CD4-positive, CD25-positive, alpha-beta regulatory T cell (primary cell): Measurements from ENCODE around the gene YJEFN3. TPM values are rescaled to one million over a fixed set of nuclear protein-coding genes. Genes with fewer than 3 reads are reported as not detected.

Experiments
- ATAC-seq, 2 donors: fragments of 150-1000 bp; cut with Tn5 transposase; one replicate each; pipeline ENCODE4 v1.10.0; 2021; ENCODE audit warnings: low read depth in 2 of 2, moderate number of reproducible peaks in 2 of 2, moderate library complexity in 1 of 2
- DNase-seq, 3 donors: peaks; one replicate each; pipeline versions ENCODE4 v3.0.0 to v3.0.0-alpha.2; 2012 to 2022; ENCODE audit warnings: mixed read lengths in 1 of 3
- H3K27ac ChIP-seq: one replicate; pipeline ENCODE4 v1.7.0; 2013; ENCODE audit warnings: mild to moderate bottlenecking, low read length; ENCODE audit not compliant: insufficient read depth, poor library complexity, severe bottlenecking
- H3K27me3 ChIP-seq: one replicate; pipeline ENCODE4 v1.7.0; 2013; ENCODE audit warnings: low read length; ENCODE audit not compliant: control insufficient read depth, insufficient read depth
- H3K36me3 ChIP-seq: one replicate; pipeline ENCODE4 v1.7.0; 2013; ENCODE audit warnings: mild to moderate bottlenecking, low read length, moderate library complexity; ENCODE audit not compliant: control insufficient read depth, insufficient read depth
- H3K4me1 ChIP-seq: 2 replicates; pipeline ENCODE4 v1.7.0; 2013; ENCODE audit warnings: mild to moderate bottlenecking, low read length; ENCODE audit not compliant: insufficient read depth, control insufficient read depth, poor library complexity, severe bottlenecking
- H3K4me3 ChIP-seq: one replicate; pipeline ENCODE4 v1.7.0; 2013; ENCODE audit warnings: low read depth, mild to moderate bottlenecking, low read length, moderate library complexity
- H3K9me3 ChIP-seq, 2 experiments: 1 replicate in 1 of 2; 2 replicates in 1 of 2; pipeline ENCODE4 v1.7.0; 2013; ENCODE audit warnings: low read length in 2 of 2, mild to moderate bottlenecking in 1 of 2, moderate library complexity in 1 of 2; ENCODE audit not compliant: control insufficient read depth in 2 of 2
- H3K27ac Mint-ChIP-seq, 3 donors: one replicate each; pipeline ENCODE4 v1.8.0; 2020 to 2022; ENCODE audit warnings: mild to moderate bottlenecking in 3 of 3, mixed read lengths in 3 of 3, moderate library complexity in 2 of 3
- H3K27me3 Mint-ChIP-seq: one replicate; pipeline ENCODE4 v1.8.0; 2022; ENCODE audit warnings: mild to moderate bottlenecking, mixed read lengths
- H3K36me3 Mint-ChIP-seq: one replicate; pipeline ENCODE4 v1.8.0; 2020; ENCODE audit warnings: mixed read lengths
- H3K4me1 Mint-ChIP-seq, 4 donors: one replicate each; pipeline ENCODE4 v1.8.0; 2020 to 2022; ENCODE audit warnings: mixed read lengths in 4 of 4, mild to moderate bottlenecking in 1 of 4
- H3K4me3 Mint-ChIP-seq, 4 donors: one replicate each; pipeline ENCODE4 v1.8.0; 2020 to 2022; ENCODE audit warnings: mild to moderate bottlenecking in 4 of 4, mixed read lengths in 4 of 4, moderate library complexity in 3 of 4
- H3K9me3 Mint-ChIP-seq, 7 donors: one replicate each; pipeline ENCODE4 v1.8.0; 2020 to 2022; ENCODE audit warnings: mixed read lengths in 7 of 7, mild to moderate bottlenecking in 3 of 7, moderate library complexity in 2 of 7
- polyA plus RNA-seq, 4 donors: library from polyadenylated mRNA; unstranded; fragments of 300-500 nt; fragmentation: Illumina TruSeq; gene quantifications; one replicate each; pipeline ENCODE4 v1.2.3, GENCODE V29; 2021
- total RNA-seq: library from RNA; stranded (reverse); gene quantifications from one replicate; pipeline ENCODE4 v1.2.3, GENCODE V29; 2022

YJEFN3 gene
- total and polyA plus RNA-seq, 5 donors from 2014 or later, result 6.6 TPM; not detected in 4

- H3K4me1 ChIP-seq, result peaks cover 48% of the 10 kb centered on the region
- peaks cover 10% of the 10 kb centered on the region for H3K36me3 Mint-ChIP-seq
- peaks cover 10 to 71% (median 28%) of the 10 kb centered on the region in 4 donors for H3K4me1 Mint-ChIP-seq
- H3K4me3 Mint-ChIP-seq, result peak overlapping the region; percentile 25 to 85 (median 56)
- no peaks in the 10 kb centered on the region for H3K9me3 Mint-ChIP-seq
- no peaks in the 10 kb centered on the region for H3K27me3 ChIP-seq
- peak overlapping the region; percentile 94 for H3K27ac ChIP-seq
- ATAC-seq (no peak), DNase-seq (no peak)
- peaks cover 15% of the 10 kb centered on the region for H3K36me3 ChIP-seq
- peak overlapping the region; percentile 90 to 100 (median 99) for H3K27ac Mint-ChIP-seq
- H3K4me3 ChIP-seq, result no peak overlapping the region
- H3K9me3 ChIP-seq, result no peaks in the 10 kb centered on the region
- H3K27me3 Mint-ChIP-seq, result no peaks in the 10 kb centered on the region
Measured at GRCh38 chr19:19487077-19487949, 41.4 kb upstream of the YJEFN3 start.

GRCh38 chr19:19487950-19488874 is 40.5 kb upstream of the YJEFN3 start:
- no peaks in the 10 kb centered on the region for H3K9me3 ChIP-seq
- no peak for ATAC-seq
- H3K4me3 Mint-ChIP-seq, result peak overlapping the region; percentile 76 to 86 (median 82)
- H3K27ac ChIP-seq, result peak overlapping the region; percentile 94
- no peak for DNase-seq
- H3K27me3 ChIP-seq, result no peaks in the 10 kb centered on the region
- peak overlapping the region; percentile 96 to 100 (median 99) for H3K27ac Mint-ChIP-seq
- no peaks in the 10 kb centered on the region for H3K9me3 Mint-ChIP-seq
- peaks cover 24% of the 10 kb centered on the region for H3K36me3 ChIP-seq
- H3K4me3 ChIP-seq, result peak overlapping the region; percentile 61
- peaks cover 10 to 64% (median 22%) of the 10 kb centered on the region in 4 donors for H3K4me1 Mint-ChIP-seq
- H3K27me3 Mint-ChIP-seq, result no peaks in the 10 kb centered on the region
- H3K4me1 ChIP-seq, result peaks cover 48% of the 10 kb centered on the region
- H3K36me3 Mint-ChIP-seq, result peaks cover 4% of the 10 kb centered on the region

- Mint-ChIP-seq H3K4me3 (peak overlapping the region; percentile 70 to 85 (median 78)), H3K27me3 (no peaks in the 10 kb centered on the region), H3K27ac (peak overlapping the region; percentile 96 to 100 (median 99)), H3K9me3 (no peaks in the 10 kb centered on the region), H3K36me3 (peaks cover 6% of the 10 kb centered on the region), H3K4me1 (peaks cover 9 to 62% (median 23%) of the 10 kb centered on the region in 4 donors)
- peaks cover 48% of the 10 kb centered on the region for H3K4me1 ChIP-seq
- ATAC-seq, result peak; percentile 90 to 91
- peak overlapping the region; percentile 94 for H3K27ac ChIP-seq
- H3K36me3 ChIP-seq, result peaks cover 28% of the 10 kb centered on the region
- DNase-seq, result peak; percentile 91 to 98 (median 96)
- H3K4me3 ChIP-seq, result peak overlapping the region; percentile 61
- no peaks in the 10 kb centered on the region for H3K27me3 ChIP-seq
- no peaks in the 10 kb centered on the region for H3K9me3 ChIP-seq
Measured at GRCh38 chr19:19488875-19489690, 39.6 kb upstream of the YJEFN3 start.

GRCh38 chr19:19489804-19490204 is 38.9 kb upstream of the YJEFN3 start:
- peak overlapping the region; percentile 16 for H3K4me3 ChIP-seq

DNA sequence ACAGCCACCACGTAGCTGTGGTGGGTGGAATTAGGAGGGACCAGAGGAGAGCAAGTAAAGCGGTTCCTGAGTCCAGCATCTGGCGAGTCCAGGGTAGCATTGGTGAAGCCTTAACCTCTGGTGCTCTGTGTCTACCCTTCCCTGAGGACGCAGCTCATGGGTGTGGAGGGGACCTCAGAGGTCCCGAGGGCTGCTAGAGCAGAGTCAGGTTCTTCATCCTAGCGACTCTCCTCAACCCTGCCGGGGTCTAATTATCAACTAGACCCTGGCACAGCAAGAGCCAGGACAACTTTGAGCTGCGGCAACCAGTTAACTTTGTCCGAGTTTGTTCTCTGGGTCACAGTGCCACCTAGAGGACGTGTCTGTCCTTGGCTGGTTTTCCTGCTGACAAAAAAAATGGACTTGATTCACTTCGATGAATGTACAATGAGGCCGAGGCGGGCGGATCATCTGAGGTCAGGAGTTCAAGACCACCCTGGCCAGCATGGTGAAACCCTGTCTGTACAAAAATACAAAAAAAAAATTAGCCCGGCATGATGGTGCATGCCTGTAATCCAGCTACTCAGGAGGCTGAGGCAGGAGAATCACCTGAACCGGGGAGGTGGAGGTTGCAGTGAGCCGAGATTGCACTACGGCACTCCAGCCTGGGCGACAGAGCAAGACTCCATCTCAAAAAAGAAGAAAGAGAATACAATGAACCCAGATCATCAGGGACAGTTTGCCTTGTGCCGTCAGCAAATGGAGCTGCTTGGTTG is 38.3 kb upstream of the YJEFN3 start:
- H3K4me3 ChIP-seq, result no peak overlapping the region
- H3K9me3 ChIP-seq, result no peaks in the 10 kb centered on the region
- peaks cover 41% of the 10 kb centered on the region for H3K4me1 ChIP-seq
- Mint-ChIP-seq H3K27me3 (no peaks in the 10 kb centered on the region), H3K4me3 (peak overlapping the region; percentile 21 to 85 (median 36)), H3K27ac (peak overlapping the region; percentile 96 to 100 (median 99)), H3K4me1 (peaks cover 9 to 57% (median 25%) of the 10 kb centered on the region in 4 donors), H3K36me3 (peaks cover 6% of the 10 kb centered on the region), H3K9me3 (no peaks in the 10 kb centered on the region)
- H3K27ac ChIP-seq, result peak overlapping the region; percentile 94
- ATAC-seq (peak; percentile 17 to 33), DNase-seq (peak; percentile 76 to 88 (median 83))
- H3K27me3 ChIP-seq, result no peaks in the 10 kb centered on the region
- H3K36me3 ChIP-seq, result peaks cover 32% of the 10 kb centered on the region

More at GRCh38 chr19:19489804-19490204, 38.9 kb upstream of the YJEFN3 start:
- Histone ChIP-seq H3K27ac (peak overlapping the region; percentile 94), H3K4me1 (peaks cover 47% of the 10 kb centered on the region), H3K27me3 (no peaks in the 10 kb centered on the region), H3K9me3 (no peaks in the 10 kb centered on the region), H3K36me3 (peaks cover 34% of the 10 kb centered on the region)
- peaks cover 9 to 61% (median 24%) of the 10 kb centered on the region in 4 donors for H3K4me1 Mint-ChIP-seq
- H3K4me3 Mint-ChIP-seq, result peak overlapping the region; percentile 8 to 85 (median 78)
- H3K36me3 Mint-ChIP-seq, result peaks cover 6% of the 10 kb centered on the region
- no peak for ATAC-seq
- H3K27ac Mint-ChIP-seq, result peak overlapping the region; percentile 96 to 100 (median 99)
- peak in 1 of 3 donors; percentile 26 for DNase-seq
- H3K9me3 Mint-ChIP-seq, result no peaks in the 10 kb centered on the region
- no peaks in the 10 kb centered on the region for H3K27me3 Mint-ChIP-seq

GRCh38 chr19:19491321-19492025 is 37.2 kb upstream of the YJEFN3 start:
- H3K9me3 Mint-ChIP-seq, result no peaks in the 10 kb centered on the region
- Histone ChIP-seq H3K27me3 (no peaks in the 10 kb centered on the region), H3K4me1 (peaks cover 40% of the 10 kb centered on the region), H3K36me3 (peaks cover 39% of the 10 kb centered on the region), H3K9me3 (no peaks in the 10 kb centered on the region), H3K27ac (no peak overlapping the region), H3K4me3 (no peak overlapping the region)
- peak overlapping the region in 1 of 3 donors; percentile 99 for H3K27ac Mint-ChIP-seq
- H3K4me1 Mint-ChIP-seq, result peaks cover 9 to 51% (median 25%) of the 10 kb centered on the region in 4 donors
- DNase-seq (no peak), ATAC-seq (no peak)
- peaks cover 12% of the 10 kb centered on the region for H3K36me3 Mint-ChIP-seq
- H3K4me3 Mint-ChIP-seq, result no peak overlapping the region
- no peaks in the 10 kb centered on the region for H3K27me3 Mint-ChIP-seq
